K562 (cell line): Measurements from ENCODE around the gene IGF2R. TPM values are rescaled to one million over a fixed set of nuclear protein-coding genes. Genes with fewer than 3 reads are reported as not detected.

Source experiments
- ARHGAP35 ChIP-seq: fragments of 450-650 bp; IDR thresholded peaks from 2 replicates; pipeline ENCODE4 v1.6.1; 2018; ENCODE audit not compliant: partially characterized antibody
- C11orf30 ChIP-seq: fragments of 450-650 bp; IDR thresholded peaks from 2 replicates; pipeline ENCODE4 v1.6.1; 2016; ENCODE audit warnings: low read depth, mild to moderate bottlenecking
- CREB1 ChIP-seq, 2 experiments: sonication (generic) in 1 of 2; formaldehyde crosslinking in 1 of 2; IDR thresholded peaks; 2 replicates each; pipeline versions ENCODE4 v1.6.1 to v1.8.0; 2012 to 2022; ENCODE audit warnings: inconsistent platforms in 1 of 2, mild to moderate bottlenecking in 1 of 2, missing genetic modification reagents in 1 of 2, moderate library complexity in 1 of 2
- MAX ChIP-seq: sonication (generic); formaldehyde crosslinking; IDR thresholded peaks from 2 replicates; pipeline ENCODE4 v1.9.0; 2022; ENCODE audit warnings: mild to moderate bottlenecking, missing genetic modification reagents
- MTA3 ChIP-seq: fragments of 450-650 bp; formaldehyde crosslinking; IDR thresholded peaks from 2 replicates; pipeline ENCODE4 v1.6.1; 2017; ENCODE audit warnings: mild to moderate bottlenecking, borderline replicate concordance
- NFRKB ChIP-seq: fragments of 450-650 bp; IDR thresholded peaks from 2 replicates; pipeline ENCODE4 v1.6.1; 2016; ENCODE audit warnings: low read depth
- NR1H2 ChIP-seq: sonication (generic); formaldehyde crosslinking; IDR thresholded peaks from 2 replicates; pipeline ENCODE4 v1.4.0; 2020; ENCODE audit warnings: mild to moderate bottlenecking, missing genetic modification reagents
- NRF1 ChIP-seq, 2 experiments: fragments of 450-650 bp; IDR thresholded peaks in 1 of 2; conservative IDR thresholded peaks in 1 of 2; 2 replicates each; pipeline ENCODE4 v1.6.1; 2014; ENCODE audit warnings: mild to moderate bottlenecking in 2 of 2
- POLR2H ChIP-seq: IDR thresholded peaks from 2 replicates; pipeline ENCODE4 v1.6.1; 2016; ENCODE audit warnings: missing genetic modification characterization, low read depth, mild to moderate bottlenecking, control low read depth, missing compliant biosample characterization, moderate library complexity
- SREBF2 ChIP-seq: sonication (generic); formaldehyde crosslinking; IDR thresholded peaks from 2 replicates; pipeline ENCODE4 v1.4.0; 2020; ENCODE audit warnings: mild to moderate bottlenecking, missing genetic modification reagents
- SUPT5H ChIP-seq: fragments of 450-650 bp; IDR thresholded peaks from 2 replicates; pipeline ENCODE4 v1.6.1; 2016
- ZFP1 ChIP-seq: fragments of 450-650 bp; formaldehyde crosslinking; IDR thresholded peaks from 2 replicates; pipeline ENCODE4 v1.4.0; 2020; ENCODE audit warnings: mild to moderate bottlenecking, mixed read lengths
- ZNF143 ChIP-seq: sonication (generic); formaldehyde crosslinking; IDR thresholded peaks from 2 replicates; pipeline ENCODE4 v1.9.0; 2022; ENCODE audit warnings: mild to moderate bottlenecking, missing genetic modification reagents
- ZNF197 ChIP-seq: fragments of 200-800 bp; sonication (Bioruptor generic); IDR thresholded peaks from 2 replicates; pipeline ENCODE4 v1.6.1; 2016; ENCODE audit warnings: low read depth, missing genetic modification characterization, missing compliant biosample characterization
- ZNF23 ChIP-seq: fragments of 250-450 bp; sonication (Bioruptor Pico); IDR thresholded peaks from 2 replicates; pipeline ENCODE4 v1.4.0; 2020; ENCODE audit warnings: mild to moderate bottlenecking
- ZNF318 ChIP-seq, 2 experiments: fragments of 450-650 bp; IDR thresholded peaks; 2 replicates each; pipeline ENCODE4 v1.6.1; 2016; ENCODE audit warnings: mild to moderate bottlenecking in 2 of 2, borderline replicate concordance in 1 of 2, low read depth in 1 of 2, moderate library complexity in 1 of 2
- ZNF507 ChIP-seq: conservative IDR thresholded peaks from 2 replicates; pipeline ENCODE4 v1.6.1; 2017; ENCODE audit warnings: missing genetic modification characterization, missing compliant biosample characterization
- ZNF511 ChIP-seq: sonication (generic); formaldehyde crosslinking; IDR thresholded peaks from 2 replicates; pipeline ENCODE4 v1.8.0; 2022; ENCODE audit warnings: mild to moderate bottlenecking, missing genetic modification reagents
- ZNF717 ChIP-seq: fragments of 250-450 bp; sonication (Bioruptor Pico); IDR thresholded peaks from 2 replicates; pipeline ENCODE4 v1.5.0; 2021
- polyA plus RNA-seq, 8 experiments: library from polyadenylated mRNA; depleted of rRNA in 4 of 8; stranded (reverse) in 5 of 8; unstranded in 3 of 8; fragments of >200 nt; fragmentation: Nextera tagmentation in 2 of 8; fragmentation: Illumina TruSeq in 1 of 8; extraction: Ambion mirVana in 2 of 8; extraction: Trizol in 1 of 8; gene quantifications; 2 replicates each; pipeline versions ENCODE4 v1.2.1 to v1.2.3, GENCODE V29; 2011 to 2014; ENCODE audit warnings: inconsistent platforms in 1 of 8, missing spikeins in 1 of 8
- total RNA-seq, 7 experiments: library from RNA; depleted of rRNA in 6 of 7; stranded (reverse); fragments of >200 nt in 6 of 7; fragmentation: Illumina TruSeq in 2 of 7; extraction: Trizol in 2 of 7; gene quantifications; 2 replicates each; pipeline versions ENCODE4 v1.2.1 to v1.2.3, GENCODE V29; 2011 to 2021; ENCODE audit warnings: low replicate concordance in 1 of 7

The IGF2R gene
- total and polyA plus RNA-seq, 9 of the 15 experiments (the other 6 are each of a cell fraction or from before 2014, with no cell fraction given), result 3.5 to 92.3 (median 34.5) TPM

GRCh38 chr6:159969204-159969912 lies 476 bp downstream of the IGF2R start (continued):
- TF ChIP-seq ZNF318 (IDR thresholded peaks at IDR 0.05; ENCODE audit: borderline replicate concordance in 1 of 2, low read depth in 1 of 2) (no peak), ARHGAP35 (no peak), NR1H2 (no peak), MTA3 (peak; percentile 51; the same call in 1 of the 2 replicates), C11orf30 (no peak), SUPT5H (no peak), CREB1 (IDR thresholded peaks at IDR 0.05) (no peak), CREB1 (CRISPR knock-in tag; IDR thresholded peaks at IDR 0.05) (peak; percentile 64), ZNF197 (CRISPR knock-in tag) (no peak; the same call in 1 of the 2 replicates), ZNF511 (CRISPR knock-in tag) (peak; percentile 84), ZNF143 (0 out of 2 replicates have a peak, but pooled peaks have one; percentile 50), POLR2H (tag) (no peak), ZFP1 (CRISPR knock-in tag) (no peak), ZNF23 (CRISPR knock-in tag) (no peak), SREBF2 (CRISPR knock-in tag) (no peak), MAX (CRISPR knock-in tag) (peak; percentile 78), NFRKB (0 out of 2 replicates have a peak, but pooled peaks have one; percentile 4), NRF1 (conservative IDR thresholded peaks at IDR 0.05 in 1 of 2, IDR thresholded peaks at IDR 0.05 in 1 of 2) (peak in 1 of 2 experiments; percentile 24; a peak in 2 of 4 replicates), ZNF717 (CRISPR knock-in tag) (no peak), ZNF507 (no peak)
